Testis (tissue), 2 donors: ENCODE data around the gene TTC7B.

Experiments
- CTCF ChIP-seq, 3 experiments: fragments of 450-650 bp in 2 of 3; fragments of 200-600 bp in 1 of 3; sonication (generic) in 1 of 3; IDR thresholded peaks; one replicate each; pipeline ENCODE4 v1.5.1; 2016 to 2019; ENCODE audit warnings: antibody characterized with exemption in 3 of 3, mild to moderate bottlenecking in 2 of 3, moderate library complexity in 1 of 3
- POLR2A ChIP-seq: fragments of 450-650 bp; IDR thresholded peaks from one replicate; pipeline ENCODE4 v1.6.1; 2017; ENCODE audit warnings: antibody characterized with exemption, mild to moderate bottlenecking, moderate library complexity

DNA sequence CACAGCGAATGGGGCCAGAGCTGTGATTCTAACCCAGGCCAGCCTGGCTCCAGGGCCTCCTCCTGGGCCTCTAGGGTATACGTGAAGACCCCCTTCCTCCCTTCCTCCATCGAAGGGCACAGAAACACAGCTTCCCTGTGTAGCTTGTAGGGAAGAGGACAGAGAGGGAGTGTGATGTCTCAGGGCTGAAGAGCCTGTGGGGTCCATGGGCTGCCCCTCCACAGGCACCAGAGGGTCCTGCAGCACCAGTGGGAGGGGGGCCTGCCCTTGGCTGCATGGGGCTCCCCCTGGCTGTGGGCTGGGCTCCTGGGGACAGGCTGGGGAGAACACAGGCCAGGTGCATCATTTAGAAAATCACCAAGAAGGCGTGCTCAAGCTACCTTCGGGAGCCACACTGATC lies 240.9 kb downstream of the TTC7B start:
- TF ChIP-seq CTCF (IDR thresholded peaks at IDR 0.05) (no peak), POLR2A (no peak)
